Activated CD4-positive, alpha-beta T cell treated with anti-CD3 and anti-CD28 coated beads, Interleukin-2, amount 50 U/mL, for 16 hours (primary cell): Measurements from ENCODE around the gene FRMD4A.

Experiments used
- DNase-seq: peaks from one replicate; pipeline ENCODE4 v3.0.0-alpha.2; 2020

FRMD4A gene

DNA sequence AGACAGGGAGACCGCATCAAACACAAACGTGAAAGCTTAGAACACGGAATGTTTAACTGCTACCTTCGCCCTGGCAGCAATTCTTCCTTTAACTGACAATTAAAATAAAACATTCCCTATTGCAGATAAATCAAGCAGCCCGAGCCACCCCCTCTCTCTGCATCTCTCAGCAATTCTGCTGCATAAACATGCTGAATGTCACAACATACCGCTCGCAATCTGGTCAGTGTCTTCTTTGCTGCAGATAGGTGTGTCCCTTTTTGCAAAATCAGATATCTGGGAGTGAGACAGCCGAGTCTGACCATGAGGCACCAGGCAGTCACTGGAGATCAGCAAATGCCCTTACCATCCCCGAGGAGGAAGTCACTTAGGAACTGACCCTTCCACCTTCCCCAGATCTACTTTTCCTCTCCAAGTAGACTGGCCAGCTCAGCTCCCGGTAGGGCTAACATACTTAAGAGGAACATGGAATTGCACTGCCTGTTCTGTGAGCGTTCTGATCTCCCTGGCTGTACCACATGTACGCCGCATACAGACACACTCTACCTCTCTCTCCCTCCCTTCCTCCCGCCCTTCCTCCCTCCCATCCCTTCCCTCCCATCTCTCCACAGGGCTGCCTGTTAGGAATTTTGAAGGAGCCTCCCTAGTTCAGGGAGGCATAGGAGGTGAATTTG is at the start of gene FRMD4A:
Gene FRMD4A, minus strand, starts transcription at position 537 of the 674 bp plus-strand sequence.
- no peak for DNase-seq

DNA sequence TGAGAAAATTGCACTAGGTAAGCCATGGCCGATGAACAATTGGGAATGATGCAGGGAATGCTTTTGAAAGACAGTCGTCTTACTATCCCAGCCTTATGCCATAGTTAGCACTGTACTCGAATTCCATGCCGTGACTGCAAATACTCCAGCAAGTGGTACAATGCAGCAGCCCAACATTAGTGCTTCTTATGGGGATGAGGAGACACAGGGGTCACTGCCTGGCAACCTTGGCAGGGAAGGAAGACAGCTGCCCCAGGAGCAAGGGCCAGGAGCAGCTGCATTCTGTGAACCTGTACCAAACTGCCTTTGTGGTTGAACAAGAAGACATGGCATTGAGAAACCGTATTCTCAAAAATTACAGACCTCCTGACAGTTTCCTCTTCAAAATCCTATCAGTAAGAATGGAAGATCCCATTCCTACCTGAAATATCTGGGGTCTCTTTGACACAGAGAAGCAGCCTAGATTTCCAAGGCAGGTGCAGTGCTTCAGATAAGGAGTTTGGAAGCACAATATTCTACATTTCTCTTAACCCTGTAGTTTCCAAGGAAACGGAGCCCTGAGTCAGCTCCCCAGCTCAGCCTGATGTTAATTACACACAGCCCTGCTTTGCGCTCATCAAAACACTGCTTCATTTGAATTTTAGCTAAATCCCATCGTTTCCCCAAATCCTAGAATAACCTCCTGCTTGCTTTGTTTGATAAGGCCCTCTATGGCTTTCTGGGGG is 49.0 kb upstream of the FRMD4A start:
- no peak for DNase-seq

DNA sequence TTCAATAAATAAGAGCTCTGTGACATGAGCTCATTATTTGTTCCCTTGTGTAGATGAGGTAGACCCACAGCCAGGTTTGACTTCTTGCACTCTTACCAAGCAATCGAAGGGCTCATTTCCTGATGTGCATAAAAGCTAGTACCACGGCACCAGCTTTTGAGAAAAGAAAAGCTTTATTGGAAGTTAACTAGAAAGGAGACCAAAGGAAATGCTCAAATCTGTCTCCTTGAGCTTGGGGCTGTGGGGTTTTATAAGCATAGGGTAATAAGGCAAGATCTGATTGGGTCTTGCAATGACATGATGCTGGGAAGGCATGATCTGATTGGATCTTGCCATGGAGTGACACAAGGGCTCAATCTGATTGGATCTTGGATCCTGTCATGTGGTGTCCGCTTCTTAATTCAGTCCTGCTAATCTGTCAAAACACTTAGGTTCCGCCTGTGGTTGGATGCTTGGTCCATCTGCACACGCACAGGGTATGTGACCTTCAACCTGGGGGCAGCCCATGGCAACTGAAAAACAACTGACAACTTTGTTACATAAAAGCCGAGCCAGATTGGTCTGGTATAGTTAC is 47.8 kb upstream of the FRMD4A start:
- no peak for DNase-seq

DNA sequence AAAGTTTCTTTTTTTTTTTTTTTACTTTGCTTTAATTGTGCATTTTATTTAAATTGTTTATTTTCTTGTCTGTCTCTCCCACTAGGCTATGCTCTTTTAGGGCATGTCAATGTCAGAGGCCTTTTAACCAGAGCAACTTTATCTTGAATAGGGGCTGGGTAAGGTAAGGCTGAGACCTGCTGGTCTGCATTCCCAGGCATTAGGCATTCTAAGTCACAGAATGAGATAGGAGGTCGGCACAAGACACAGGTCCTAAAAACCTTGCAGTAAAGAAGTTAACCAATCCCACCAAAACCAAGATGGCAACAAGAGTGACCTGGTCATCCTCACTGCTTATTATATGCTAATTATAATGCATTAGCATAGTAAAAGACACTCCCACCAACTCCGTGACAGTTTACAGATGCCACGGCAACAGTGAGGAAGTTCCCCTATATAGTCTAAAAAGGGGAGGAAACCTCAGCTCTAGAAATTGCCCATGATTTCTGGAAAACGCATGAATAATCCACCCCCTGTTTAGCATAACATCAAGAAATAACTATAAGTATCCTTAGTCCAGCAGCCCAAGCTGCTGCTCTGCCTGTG is 47.0 kb upstream of the FRMD4A start:
- DNase-seq, result no peak

DNA sequence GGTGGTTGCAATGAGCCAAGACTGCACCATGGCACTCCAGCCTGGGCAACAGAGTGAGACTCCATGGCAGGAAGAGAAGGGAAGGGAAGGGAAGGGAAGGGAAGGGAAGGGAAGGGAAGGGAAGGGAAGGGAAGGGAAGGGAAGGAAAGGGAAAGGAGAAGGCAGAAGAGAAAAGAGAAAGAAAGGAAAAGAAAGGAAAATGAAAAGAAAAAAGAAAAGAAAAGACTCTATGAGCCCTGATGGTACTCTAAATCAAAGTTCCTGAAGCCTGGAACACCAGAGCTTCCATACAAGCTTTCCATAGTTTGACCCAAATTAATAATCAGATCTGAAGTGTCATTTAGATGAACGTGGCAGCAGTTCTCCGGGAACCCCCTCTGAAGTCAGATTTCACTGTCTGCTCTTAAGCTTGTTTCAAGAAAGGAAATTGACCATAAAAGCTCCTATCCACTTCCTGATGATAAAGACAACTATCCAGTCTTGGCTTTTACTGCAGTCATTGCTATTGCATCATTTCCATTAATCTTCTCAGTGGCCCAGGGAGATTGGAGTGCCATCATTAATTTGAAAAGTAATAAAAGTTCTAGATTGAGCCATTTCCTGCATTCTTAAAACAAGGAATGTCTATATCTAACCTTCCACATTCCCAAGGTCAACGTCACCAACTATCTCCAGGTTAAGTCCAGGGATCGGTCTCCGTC is 44.2 kb upstream of the FRMD4A start:
- DNase-seq, result no peak

DNA sequence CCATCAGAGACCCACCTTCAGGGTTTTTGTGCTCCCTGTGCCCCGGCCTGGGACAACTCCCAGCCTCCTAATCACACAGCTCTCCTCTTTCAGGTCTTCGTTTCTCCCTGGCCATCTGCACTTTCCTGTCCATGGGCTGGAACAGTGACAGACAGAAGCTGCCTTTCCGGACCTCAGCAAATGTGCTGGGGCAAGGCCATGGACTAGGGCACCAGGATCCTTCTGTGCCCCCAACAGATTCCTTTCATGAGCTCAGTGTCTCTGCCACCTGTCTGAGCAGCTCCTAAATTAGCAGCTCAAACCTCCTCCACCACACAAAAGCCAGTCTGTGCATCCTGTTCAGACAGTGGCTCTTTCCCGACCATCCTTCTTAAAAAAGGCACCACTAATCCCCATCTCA is 41.9 kb upstream of the FRMD4A start:
- DNase-seq, result no peak

DNA sequence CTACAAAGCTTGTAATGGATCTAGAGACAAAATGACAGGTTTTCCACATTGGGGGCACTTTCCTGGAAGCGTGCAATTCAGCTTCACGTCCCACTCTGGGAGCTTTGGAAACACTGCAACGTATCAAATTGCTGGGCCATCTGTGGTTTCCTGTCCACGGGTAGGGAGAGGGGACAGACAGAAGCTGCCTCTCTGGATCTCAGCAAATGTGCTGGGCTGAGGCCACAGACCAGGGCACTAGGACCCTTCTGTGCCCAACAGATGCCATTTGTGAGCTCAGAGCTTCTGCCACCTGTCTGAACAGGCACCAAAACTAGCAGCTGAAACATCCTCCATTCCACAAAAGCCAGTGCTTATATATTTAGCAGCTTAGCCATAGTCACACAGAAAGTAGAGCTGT is 40.9 kb upstream of the FRMD4A start:
- DNase-seq, result no peak

DNA sequence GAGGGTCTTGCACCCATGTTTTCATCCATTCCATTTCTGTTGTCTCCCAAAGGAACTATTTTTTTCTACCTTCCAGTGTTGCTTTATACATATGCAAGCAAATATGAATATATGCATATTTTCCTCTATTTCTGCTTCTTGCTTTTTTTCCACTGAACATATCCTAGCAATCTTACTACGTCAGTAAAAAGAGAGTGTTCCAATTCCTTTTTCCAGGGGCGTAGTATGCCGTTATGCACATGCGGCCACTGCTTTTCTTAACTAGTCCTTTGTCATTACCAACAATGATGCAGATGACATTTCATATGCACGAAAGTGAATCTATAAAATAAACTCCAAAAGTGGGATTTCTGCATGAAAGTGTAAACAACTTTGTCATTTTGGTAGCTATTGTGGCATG is 40.2 kb upstream of the FRMD4A start:
- no peak for DNase-seq

DNA sequence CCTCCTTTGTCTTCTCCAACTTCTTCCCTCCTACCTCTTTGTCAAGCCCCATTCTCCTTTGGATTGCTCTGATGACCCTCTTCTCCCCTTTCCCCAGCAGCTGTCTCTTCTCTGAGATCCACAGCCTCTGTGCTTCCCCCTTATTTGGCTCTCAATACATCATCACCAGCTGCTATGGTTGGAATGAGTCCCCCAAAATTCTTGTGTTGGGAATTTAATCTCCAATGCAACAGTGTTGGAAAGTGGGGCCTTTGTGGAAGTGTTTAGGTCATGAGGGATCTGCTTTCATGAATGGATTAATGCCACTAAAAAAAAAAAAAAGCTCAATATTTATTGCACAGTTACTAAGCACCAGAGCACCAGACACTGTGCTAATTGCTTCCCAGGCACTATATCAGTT is 39.2 kb upstream of the FRMD4A start:
- no peak for DNase-seq

DNA sequence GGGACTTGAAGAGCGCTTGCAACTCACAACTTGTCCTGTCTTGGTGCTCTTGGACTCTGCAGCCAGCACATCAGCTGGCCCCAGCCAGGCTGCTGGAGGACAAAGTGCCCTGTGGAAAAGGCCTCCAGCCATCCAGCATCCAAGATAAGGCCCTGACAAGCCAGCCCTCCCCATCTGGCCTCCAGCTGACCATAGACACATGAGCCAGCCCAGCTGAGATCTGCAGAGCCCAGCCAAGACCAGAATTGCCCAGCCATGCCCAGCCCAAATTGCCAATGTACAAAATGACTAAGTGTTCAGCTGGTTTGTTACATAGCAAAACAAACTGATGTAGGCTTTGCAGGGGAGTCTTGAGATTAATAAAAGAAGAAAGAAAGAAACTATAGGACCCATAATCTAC is 36.0 kb upstream of the FRMD4A start:
- no peak for DNase-seq

DNA sequence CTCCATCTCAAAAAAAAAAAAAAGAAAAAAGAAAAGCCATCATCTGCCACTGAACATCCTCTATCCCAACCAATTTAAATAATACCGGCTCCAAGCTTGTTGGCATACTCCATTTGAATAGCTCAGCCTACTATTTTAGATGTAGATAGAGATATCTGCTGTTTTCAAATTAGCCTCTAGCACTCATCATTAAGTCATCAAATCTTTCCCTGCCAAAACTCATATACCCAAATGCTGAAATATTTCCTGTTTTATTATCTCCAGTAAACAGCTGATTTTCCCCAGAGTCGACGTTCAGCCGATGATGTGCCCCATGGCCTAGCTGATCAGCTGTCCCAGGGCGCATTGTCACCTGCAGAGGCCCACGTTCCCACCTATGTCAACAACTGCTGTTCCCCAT is 34.5 kb upstream of the FRMD4A start:
- DNase-seq, result no peak

DNA sequence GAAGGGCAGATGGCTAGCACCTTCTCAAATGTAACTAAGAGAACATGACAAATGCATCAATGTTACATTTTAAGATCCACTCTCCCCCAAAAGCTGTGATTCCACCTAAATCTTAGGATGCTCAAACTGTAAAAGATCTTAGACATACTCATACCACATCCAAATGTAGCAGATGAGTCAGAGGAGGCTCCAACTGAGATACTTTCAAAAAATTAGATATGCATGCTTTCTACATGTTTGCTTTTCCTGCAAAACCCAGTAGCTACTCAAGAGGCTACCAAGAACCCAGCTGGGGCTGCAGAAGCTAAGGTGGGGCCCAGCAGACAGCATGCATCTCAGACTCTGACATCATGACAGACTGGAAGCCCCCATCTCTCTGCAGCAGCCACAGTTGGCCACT is 31.4 kb upstream of the FRMD4A start:
- DNase-seq, result no peak

DNA sequence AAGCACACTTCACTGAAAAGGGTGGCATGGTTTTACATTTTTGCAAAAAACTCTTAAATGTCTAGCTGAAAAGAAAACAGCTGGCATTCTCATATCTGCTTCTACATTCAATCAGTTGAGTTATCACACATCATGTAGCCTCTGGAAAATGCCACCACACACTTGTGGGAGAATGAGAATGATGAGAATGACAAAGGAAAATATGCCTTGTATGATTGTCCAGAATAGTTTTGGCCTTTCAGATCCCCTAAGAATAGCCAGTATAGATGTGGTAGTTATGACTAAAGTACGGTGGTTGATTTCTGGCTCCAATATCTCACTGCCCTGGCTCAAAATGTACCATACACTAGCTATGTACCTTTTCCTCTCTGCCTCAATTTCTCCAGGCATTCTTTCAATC is 30.2 kb upstream of the FRMD4A start:
- DNase-seq, result no peak

DNA sequence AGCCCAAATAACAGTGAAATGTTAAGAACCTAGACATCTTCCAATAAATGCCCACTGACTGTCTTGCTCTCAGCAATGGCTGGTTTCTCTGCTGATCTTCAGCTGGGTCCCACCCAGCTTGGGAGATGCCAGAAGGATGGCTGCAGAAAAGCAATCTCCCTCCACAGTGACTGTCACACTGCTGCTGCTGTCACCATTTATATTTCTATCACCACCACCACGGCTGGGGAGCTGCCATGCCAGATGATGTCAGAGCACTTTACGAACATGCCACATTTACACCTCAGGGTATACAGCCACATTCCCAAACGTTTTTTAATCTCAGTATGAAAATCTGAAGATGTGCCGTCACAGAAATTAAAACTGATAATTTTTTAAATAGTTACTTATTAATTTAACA is 29.8 kb upstream of the FRMD4A start:
- no peak for DNase-seq

DNA sequence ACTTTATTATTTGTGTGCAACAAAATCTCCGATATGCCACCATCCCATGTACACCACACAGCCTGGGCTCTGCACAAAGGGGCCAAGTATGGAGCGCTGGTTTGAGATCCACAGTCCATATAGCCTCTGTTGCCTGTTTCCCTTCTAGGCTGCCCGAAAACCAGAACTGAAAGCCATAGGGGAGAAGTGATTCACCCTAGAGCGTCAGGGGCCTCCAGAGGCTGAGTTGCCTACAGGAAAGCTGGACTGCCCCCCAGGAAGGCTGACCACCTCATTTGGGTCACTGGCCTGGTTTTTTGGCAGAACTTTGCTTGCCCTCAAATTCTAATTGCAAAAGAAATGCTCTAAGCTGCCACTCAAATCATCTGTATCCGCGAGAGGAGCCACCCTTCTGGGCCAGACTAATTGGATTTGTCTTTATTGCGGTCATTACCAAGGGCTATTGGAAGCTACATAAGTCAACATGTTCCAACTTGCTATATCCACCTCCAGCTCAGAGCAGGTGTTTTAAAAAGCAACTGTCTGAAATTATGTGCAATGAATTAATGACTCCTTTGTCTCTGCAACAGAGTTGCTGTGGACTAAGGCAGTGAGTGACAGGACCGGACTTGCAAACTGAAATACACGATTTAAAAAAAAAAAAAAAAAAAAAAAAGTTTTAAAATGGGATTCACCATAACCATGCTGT is 28.3 kb upstream of the FRMD4A start:
- no peak for DNase-seq

DNA sequence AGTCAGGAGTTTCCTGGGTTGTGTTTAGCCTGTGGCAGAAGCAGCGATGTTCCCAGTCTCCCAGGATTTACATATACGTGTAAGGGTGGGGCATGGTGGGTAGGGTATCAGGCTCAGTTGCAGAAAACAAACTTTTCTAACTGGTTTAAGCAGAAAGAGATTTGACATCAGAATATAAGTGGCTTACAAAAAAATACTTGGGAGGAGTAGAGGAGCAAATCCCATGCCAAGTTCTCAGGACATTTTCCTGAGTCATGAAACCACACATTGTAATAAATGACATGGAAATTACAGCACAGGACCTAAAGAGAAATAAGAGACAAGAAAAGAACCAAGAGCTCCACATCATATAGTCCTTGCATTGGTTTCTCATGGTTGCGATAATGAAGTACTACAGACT is 26.2 kb upstream of the FRMD4A start:
- no peak for DNase-seq

DNA sequence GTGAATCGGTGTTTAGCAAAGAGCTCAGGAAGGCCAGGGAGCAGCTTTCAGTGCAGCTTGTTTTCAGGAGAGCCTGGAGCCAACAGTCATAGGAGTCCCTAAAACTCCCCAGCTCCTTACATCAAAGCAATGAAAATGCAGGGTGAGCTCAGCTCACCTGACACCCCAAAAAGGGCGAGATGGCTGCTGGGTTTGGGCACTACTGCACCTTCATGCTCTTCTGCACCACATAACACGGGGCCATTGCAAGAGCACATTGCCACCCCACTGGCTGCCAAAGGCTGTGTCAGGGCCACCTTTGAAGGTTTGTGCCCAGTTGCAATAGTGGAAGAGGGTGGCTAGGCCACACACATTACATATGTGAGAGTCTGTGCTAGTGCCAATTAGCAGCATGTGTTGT is 25.0 kb upstream of the FRMD4A start:
- DNase-seq, result no peak

DNA sequence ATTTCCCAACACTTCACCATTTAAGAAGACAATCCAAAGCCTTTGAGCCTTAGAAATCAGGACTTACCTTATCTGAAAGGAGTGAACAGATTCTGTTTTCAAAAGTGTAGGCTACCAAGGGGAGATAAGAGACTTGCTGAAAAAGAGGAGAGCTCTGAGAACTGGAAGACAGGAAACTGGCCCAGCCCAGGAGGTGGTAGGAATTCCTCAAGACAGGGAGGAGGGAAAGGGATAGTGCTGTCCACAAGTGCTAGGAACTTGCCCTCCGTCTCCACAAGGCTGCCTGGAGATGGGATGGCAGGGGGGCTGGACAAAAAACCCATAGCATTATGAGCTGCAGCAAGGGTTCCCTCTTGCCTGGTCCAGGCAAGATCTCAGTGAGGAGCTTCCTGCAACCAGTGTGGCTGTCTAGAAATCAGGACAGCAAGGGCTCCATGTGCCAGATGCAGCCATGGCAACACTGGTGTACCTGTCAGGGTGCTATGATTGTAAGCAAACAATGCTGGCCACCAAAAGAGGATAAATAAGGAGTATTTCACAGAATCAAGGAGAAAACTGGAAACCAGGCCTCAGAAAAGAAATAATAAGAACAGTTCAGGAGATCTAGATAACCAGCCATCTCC is 22.7 kb upstream of the FRMD4A start:
- DNase-seq, result no peak

DNA sequence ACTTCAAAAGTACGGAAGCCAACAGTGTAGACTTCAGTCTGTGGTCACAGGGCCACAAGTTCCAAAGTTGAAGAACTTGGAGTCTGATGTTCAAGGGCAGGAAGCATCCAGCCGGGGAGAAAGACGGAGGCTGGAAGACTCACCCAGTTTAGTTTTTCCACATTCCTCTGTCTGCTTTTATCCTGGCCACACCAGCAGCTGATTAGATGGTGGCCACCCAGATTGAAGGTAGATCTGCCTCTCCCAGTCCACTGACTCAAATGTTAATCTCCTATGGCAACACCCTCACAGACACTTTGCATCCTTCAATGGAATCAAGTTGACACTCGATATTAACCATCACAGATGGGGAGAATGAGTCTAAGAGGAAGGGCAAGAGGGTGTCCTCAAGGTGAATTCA is 19.3 kb upstream of the FRMD4A start:
- DNase-seq, result no peak

DNA sequence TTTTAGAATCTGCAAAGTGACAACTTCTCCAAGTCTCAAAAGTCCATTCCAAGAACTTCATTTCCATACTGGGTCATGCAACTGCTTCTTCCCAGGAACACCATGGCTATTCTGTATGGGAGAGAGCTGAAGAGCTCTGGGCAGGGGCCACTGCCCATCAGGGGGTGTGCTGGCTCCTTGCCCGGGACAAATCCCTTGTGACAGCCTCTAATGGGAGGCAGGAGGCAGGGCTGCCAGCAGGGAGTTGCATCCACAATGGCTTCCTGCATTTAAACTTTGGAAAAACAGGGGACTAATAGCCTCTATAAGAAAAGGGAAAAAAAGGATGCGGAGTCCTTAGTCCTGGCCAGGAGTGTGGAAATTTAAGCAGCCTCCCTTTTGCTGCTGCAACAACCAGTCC is 18.4 kb upstream of the FRMD4A start:
- DNase-seq, result no peak

DNA sequence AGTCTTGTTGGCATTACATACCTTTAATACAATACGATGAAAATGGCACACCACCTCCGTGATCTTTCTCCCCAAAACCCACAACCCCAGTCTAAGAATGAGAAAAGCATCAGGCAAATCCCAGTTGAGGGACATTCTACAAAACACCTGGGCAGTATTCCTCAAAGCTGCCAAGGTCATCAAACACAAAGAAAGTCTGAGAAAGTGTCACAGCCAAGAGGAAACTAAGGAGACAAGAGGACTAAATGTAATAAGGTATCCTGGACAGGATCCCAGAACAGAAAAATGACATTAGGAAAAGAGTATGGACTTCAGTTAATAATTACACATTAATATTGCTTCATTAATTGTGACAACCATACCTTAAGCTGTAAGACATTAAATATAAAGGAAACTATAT is 14.5 kb upstream of the FRMD4A start:
- no peak for DNase-seq

DNA sequence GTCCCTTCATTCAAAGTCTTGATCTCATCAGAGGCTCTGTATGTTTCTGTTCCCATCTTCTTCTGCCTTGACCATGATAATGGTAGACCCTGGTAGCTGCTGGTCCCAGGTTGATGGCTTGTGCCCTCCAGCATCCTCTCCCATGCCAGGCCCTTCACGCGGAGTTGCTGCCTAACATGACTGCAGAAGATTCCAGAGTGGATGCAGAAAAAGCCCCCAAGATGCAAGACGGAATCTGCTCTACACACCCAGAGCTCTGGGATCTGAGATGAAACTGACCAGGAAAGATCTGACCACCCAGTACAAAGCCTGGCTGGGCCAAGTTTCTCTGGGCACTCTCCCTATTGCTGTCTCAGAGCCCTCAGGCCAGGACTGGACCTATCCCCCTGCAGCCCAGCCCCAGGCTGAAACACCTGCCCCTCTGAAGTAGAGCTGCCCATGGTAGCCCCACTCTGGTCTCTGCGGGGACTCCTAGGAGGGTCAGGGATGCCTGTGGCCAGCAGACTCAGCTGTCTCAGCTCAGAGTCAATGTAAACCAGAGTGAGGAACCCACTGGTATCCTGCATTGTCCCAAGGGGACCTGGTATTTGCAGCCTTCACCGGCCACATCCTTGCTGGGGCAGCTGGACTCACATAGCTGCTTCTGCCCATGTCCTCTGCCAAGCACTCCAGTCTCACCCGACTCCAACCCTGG is 9.5 kb upstream of the FRMD4A start:
- no peak for DNase-seq
